K562 (cell line): ENCODE measurements around the gene ATP5F1D. TPM values are rescaled to one million over a fixed set of nuclear protein-coding genes. Genes with fewer than 3 reads are reported as not detected.

ENCODE experiments used
- ATAC-seq: fragments of 200-7000 bp; cut with Tn5 transposase; 3 replicates; pipeline ENCODE4 v1.9.1; 2020; ENCODE audit warnings: moderate library complexity
- BruUV-seq: library from RNA; stranded (reverse); fragments of 400-500 nt; replicated peaks from 2 replicates; lab custom pipeline; 2021; lab: Mats Ljungman, UMichigan
- CTCF ChIA-PET: fragments of 300-600 bp; formaldehyde crosslinking; extraction: SDS; loops from one replicate; lab custom pipeline; 2021; ENCODE audit warnings: low intra/inter-chr PET ratio; lab: Yijun Ruan, JAX
- POLR2A ChIA-PET: fragments of 300-600, 350-650 bp; sonication (Branson Sonifier 250); formaldehyde crosslinking; extraction: SDS; loops from one replicate; lab custom pipeline; 2021; ENCODE audit warnings: antibody characterized with exemption, inconsistent platforms; lab: Yijun Ruan, JAX
- DNase-seq, 4 experiments: peaks; one replicate each; pipeline versions ENCODE4 v3.0.0 to v3.0.0-alpha.2; 2011 to 2018; ENCODE audit warnings: low spot score in 3 of 4, mixed read lengths in 3 of 4; ENCODE audit errors: extremely low read depth in 1 of 4
- FAIRE-seq: peaks from 2 replicates; lab custom pipeline; 2011; peaks lifted over from hg19 to GRCh38; lab: Jason Lieb, UNC
- H2AFZ ChIP-seq: 2 replicates; pipeline ENCODE4 v1.6.0; 2011; ENCODE audit warnings: low read depth, low read length, control low read depth, inconsistent platforms
- H3K27ac ChIP-seq: fragments of 200-600 bp; 3 replicates; pipeline ENCODE4 v1.8.0; 2011; ENCODE audit warnings: low read depth, mild to moderate bottlenecking, control low read depth, inconsistent platforms, low read length, moderate library complexity, mixed read lengths; ENCODE audit errors: extremely low read depth
- H3K27me3 ChIP-seq, 2 experiments: fragments of 300-600 bp in 1 of 2; 2 replicates in 1 of 2; 3 replicates in 1 of 2; pipeline versions ENCODE4 v1.6.0 to v1.8.0; 2011; ENCODE audit warnings: inconsistent platforms in 2 of 2, low read length in 2 of 2, mild to moderate bottlenecking in 1 of 2, mixed read lengths in 1 of 2, moderate library complexity in 1 of 2; ENCODE audit not compliant: control insufficient read depth in 2 of 2, insufficient read depth in 2 of 2
- H3K36me3 ChIP-seq: fragments of 300-600 bp; 3 replicates; pipeline ENCODE4 v1.8.0; 2011; ENCODE audit warnings: mild to moderate bottlenecking, low read length, inconsistent platforms; ENCODE audit not compliant: control insufficient read depth, insufficient read depth
- H3K4me1 ChIP-seq, 2 experiments: fragments of 200-600 bp in 1 of 2; replicated peaks in 1 of 2; 2 replicates in 1 of 2; 3 replicates in 1 of 2; pipeline versions ENCODE4 v1.5.1 to v1.8.0; 2011; ENCODE audit warnings: inconsistent platforms in 2 of 2, low read length in 2 of 2, mild to moderate bottlenecking in 1 of 2, mixed read lengths in 1 of 2, moderate library complexity in 1 of 2; ENCODE audit not compliant: control insufficient read depth in 2 of 2, insufficient read depth in 2 of 2
- H3K4me2 ChIP-seq: 2 replicates; pipeline ENCODE4 v1.6.1; 2011; ENCODE audit warnings: low read length, control low read depth, inconsistent platforms, mixed read lengths; ENCODE audit not compliant: insufficient read depth
- H3K4me3 ChIP-seq: fragments of 200-600 bp; sonication (generic), shearing (Covaris generic); 2 replicates; pipeline ENCODE4 v1.5.1; 2016; ENCODE audit warnings: control low read depth, inconsistent platforms
- H3K79me2 ChIP-seq: fragments of 200-600 bp; 3 replicates; pipeline ENCODE4 v1.8.0; 2011; ENCODE audit warnings: low read length, inconsistent platforms; ENCODE audit not compliant: control insufficient read depth, insufficient read depth
- H3K9ac ChIP-seq, 2 experiments: 2 replicates each; pipeline versions ENCODE4 v1.6.0 to v1.6.1; 2011; ENCODE audit warnings: low read depth in 2 of 2, low read length in 2 of 2, control low read depth in 1 of 2, inconsistent platforms in 1 of 2, mild to moderate bottlenecking in 1 of 2, mixed read lengths in 1 of 2; ENCODE audit not compliant: insufficient read depth in 1 of 2
- H3K9me1 ChIP-seq: one replicate; pipeline ENCODE4 v1.6.0; 2011; ENCODE audit warnings: inconsistent platforms, mild to moderate bottlenecking, low read length, moderate library complexity; ENCODE audit not compliant: control insufficient read depth, insufficient read depth
- H3K9me3 ChIP-seq: replicated peaks from 2 replicates; pipeline ENCODE4 v1.5.1; 2011; ENCODE audit warnings: low read depth, low read length, inconsistent platforms; ENCODE audit not compliant: control insufficient read depth, insufficient read depth
- H4K20me1 ChIP-seq: replicated peaks from 2 replicates; pipeline ENCODE4 v1.6.1; 2011; ENCODE audit warnings: low read length, inconsistent platforms, mixed read lengths; ENCODE audit not compliant: control insufficient read depth, insufficient read depth
- DMBX1 ChIP-seq: fragments of 250-450 bp; sonication (Bioruptor Pico); IDR thresholded peaks from 2 replicates; pipeline ENCODE4 v1.8.0; 2022; ENCODE audit warnings: inconsistent platforms, mild to moderate bottlenecking, moderate library complexity, borderline replicate concordance
- EGR1 ChIP-seq: fragments of 450-650 bp; conservative IDR thresholded peaks from 2 replicates; pipeline ENCODE4 v1.6.1; 2017; ENCODE audit warnings: mild to moderate bottlenecking
- MLLT1 ChIP-seq, 2 experiments: fragments of 450-650 bp; IDR thresholded peaks; 2 replicates each; pipeline ENCODE4 v1.6.1; 2016
- MYBL2 ChIP-seq, 2 experiments: fragments of 450-650 bp in 1 of 2; sonication (generic) in 1 of 2; formaldehyde crosslinking in 1 of 2; IDR thresholded peaks; 2 replicates each; pipeline versions ENCODE4 v1.6.1 to v1.8.1; 2017 to 2022; ENCODE audit warnings: borderline replicate concordance in 1 of 2, inconsistent platforms in 1 of 2, low read depth in 1 of 2, mild to moderate bottlenecking in 1 of 2, missing genetic modification reagents in 1 of 2, moderate library complexity in 1 of 2
- NR2C1 ChIP-seq, 2 experiments: fragments of 450-650 bp; IDR thresholded peaks; 2 replicates each; pipeline ENCODE4 v1.6.1; 2017; ENCODE audit warnings: mild to moderate bottlenecking in 2 of 2, antibody characterized with exemption in 1 of 2, inconsistent platforms in 1 of 2, missing compliant biosample characterization in 1 of 2, missing genetic modification characterization in 1 of 2
- NRF1 ChIP-seq, 2 experiments: fragments of 450-650 bp; IDR thresholded peaks in 1 of 2; conservative IDR thresholded peaks in 1 of 2; 2 replicates each; pipeline ENCODE4 v1.6.1; 2014; ENCODE audit warnings: mild to moderate bottlenecking in 2 of 2
- ZNF354B ChIP-seq: fragments of 250-450 bp; sonication (Bioruptor Pico); IDR thresholded peaks from 2 replicates; pipeline ENCODE4 v1.4.0; 2020
- WGBS: fragments of 100-300 bp; shearing (Covaris generic); methylation state at CpG from one replicate; pipeline ENCODE4 v1.1.6; 2016; ENCODE audit warnings: low coverage, mixed read lengths; ENCODE audit not compliant: insufficient coverage; ENCODE audit errors: missing lambda C conversion rate; 5-methylcytosine and 5-hydroxymethylcytosine counted together
- in situ Hi-C: fragments of 300-500 bp; cut with MboI; formaldehyde crosslinking; loops from 4 replicates; pipeline ENCODE4 v1.15.0; 2018; ENCODE audit warnings: inconsistent platforms, mixed read lengths
- intact Hi-C: fragments of 100-400 bp; cut with micrococcal nuclease; formaldehyde crosslinking; loops from 2 replicates; pipeline ENCODE4 v1.14.2; 2022
- polyA plus RNA-seq, 8 experiments: library from polyadenylated mRNA; depleted of rRNA in 4 of 8; stranded (reverse) in 5 of 8; unstranded in 3 of 8; fragments of >200 nt; fragmentation: Nextera tagmentation in 2 of 8; fragmentation: Illumina TruSeq in 1 of 8; extraction: Ambion mirVana in 2 of 8; extraction: Trizol in 1 of 8; gene quantifications; 2 replicates each; pipeline versions ENCODE4 v1.2.1 to v1.2.3, GENCODE V29; 2011 to 2014; ENCODE audit warnings: inconsistent platforms in 1 of 8, missing spikeins in 1 of 8
- total RNA-seq, 7 experiments: library from RNA; depleted of rRNA in 6 of 7; stranded (reverse); fragments of >200 nt in 6 of 7; fragmentation: Illumina TruSeq in 2 of 7; extraction: Trizol in 2 of 7; gene quantifications; 2 replicates each; pipeline versions ENCODE4 v1.2.1 to v1.2.3, GENCODE V29; 2011 to 2021; ENCODE audit warnings: low replicate concordance in 1 of 7

The ATP5F1D gene
- total and polyA plus RNA-seq, 9 of the 15 experiments (the other 6 are each of a cell fraction or from before 2014, with no cell fraction given), result 3.9 to 409 (median 36.8) TPM

- intact Hi-C loops, result no loop called here
These were observed 21.1 kb downstream of the ATP5F1D start for GRCh38 chr19:1262623-1263123.

More at GRCh38 chr19:1262623-1263123, 21.1 kb downstream of the ATP5F1D start:
- ATAC-seq (no peak), FAIRE-seq (no peak), DNase-seq (no peak)
- Histone ChIP-seq H3K4me1 (peaks cover 67 to 95% of the 10 kb centered on the region in 2 experiments), H3K9ac (peak overlapping the region; percentile 28 to 92; a peak in 3 of 4 replicates), H3K4me2 (0 out of 2 replicates have a peak overlapping the region, but pooled peaks have one; percentile 84), H3K27ac (peak overlapping the region; percentile 83; the same call in 1 of the 3 replicates), H3K9me1 (no peaks in the 10 kb centered on the region), H3K27me3 (no peaks in the 10 kb centered on the region), H3K4me3 (no peak overlapping the region), H2AFZ (no peak overlapping the region), H3K9me3 (no peaks in the 10 kb centered on the region), H3K36me3 (peaks cover 11% of the 10 kb centered on the region; the same call in 2 of the 3 replicates), H4K20me1 (0 out of 2 replicates have a peak, but pooled peaks cover 4% of the 10 kb centered on the region), H3K79me2 (peaks cover 17% of the 10 kb centered on the region)
- CTCF ChIA-PET, result no interaction called here
- in situ Hi-C loops, result no loop called here
- TF ChIP-seq MYBL2 (IDR thresholded peaks at IDR 0.05; ENCODE audit: low read depth) (no peak), MYBL2 (CRISPR knock-in tag; IDR thresholded peaks at IDR 0.05; ENCODE audit: borderline replicate concordance) (no peak), DMBX1 (no peak), NR2C1 (IDR thresholded peaks at IDR 0.05) (no peak), NR2C1 (tag; IDR thresholded peaks at IDR 0.05) (0 out of 2 replicates have a peak, but pooled peaks have one; percentile 32), EGR1 (peak; percentile 71), NRF1 (conservative IDR thresholded peaks at IDR 0.05 in 1 of 2, IDR thresholded peaks at IDR 0.05 in 1 of 2) (no peak), MLLT1 (IDR thresholded peaks at IDR 0.05) (peak in 1 of 2 experiments; percentile 23; a peak in 1 of 4 replicates), ZNF354B (no peak)
- BruUV-seq, result no TSS peak
- 70% methylated on average over 4 of the region's 21 CpGs for WGBS
- POLR2A ChIA-PET, result interaction anchor here (1.1 to 2.6 kb wide), 2 partner anchors 10 kb away, joined by 3 to 14 read pairs; no protein-coding TSS in a partner anchor
